Effector CD8-positive, alpha-beta T cell (primary cell): Measurements from ENCODE around the gene HECW1.

Experiments
- DNase-seq: peaks from one replicate; lab custom pipeline; 2025; lab: John Stamatoyannopoulos, UW

Gene HECW1

DNA sequence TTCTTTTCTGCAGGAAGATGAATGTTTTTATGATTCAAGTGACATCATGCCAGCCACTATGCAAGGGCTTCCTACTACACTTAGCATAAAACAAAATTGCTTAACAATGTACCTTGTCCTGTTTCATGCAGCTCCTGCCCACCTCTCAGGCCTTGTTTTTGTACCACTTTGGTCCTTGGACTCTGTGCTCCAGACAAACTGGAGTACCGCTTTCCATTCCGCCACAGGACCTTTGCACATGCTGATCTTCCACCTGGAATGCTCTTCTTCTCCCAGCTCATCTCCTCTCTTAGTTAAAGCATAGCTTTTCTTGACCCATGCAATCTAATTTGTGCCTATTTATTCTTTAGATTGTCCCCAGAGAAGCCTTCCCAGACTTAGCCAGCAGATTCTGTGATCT is 393.0 kb downstream of the HECW1 start:
- DNase-seq, result no peak

DNA sequence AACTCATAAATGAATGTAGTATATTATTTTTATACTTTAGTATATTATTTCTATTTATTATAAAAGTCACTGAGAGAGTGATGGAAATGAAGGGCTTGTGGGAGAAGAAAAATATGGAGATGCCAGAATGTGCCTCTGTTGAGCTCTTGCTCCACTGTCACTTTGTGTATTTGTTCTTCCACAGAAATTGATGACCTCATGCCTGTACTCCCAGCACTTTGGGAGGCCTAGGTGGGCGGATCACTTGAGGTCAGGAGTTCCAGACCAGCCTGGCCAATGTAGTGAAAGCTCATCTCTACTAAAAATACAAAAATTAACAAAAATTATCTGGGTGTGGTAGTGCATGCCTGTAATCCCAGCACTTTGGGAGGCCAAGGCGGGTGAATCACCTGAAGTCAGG is 394.0 kb downstream of the HECW1 start:
- DNase-seq, result no peak

DNA sequence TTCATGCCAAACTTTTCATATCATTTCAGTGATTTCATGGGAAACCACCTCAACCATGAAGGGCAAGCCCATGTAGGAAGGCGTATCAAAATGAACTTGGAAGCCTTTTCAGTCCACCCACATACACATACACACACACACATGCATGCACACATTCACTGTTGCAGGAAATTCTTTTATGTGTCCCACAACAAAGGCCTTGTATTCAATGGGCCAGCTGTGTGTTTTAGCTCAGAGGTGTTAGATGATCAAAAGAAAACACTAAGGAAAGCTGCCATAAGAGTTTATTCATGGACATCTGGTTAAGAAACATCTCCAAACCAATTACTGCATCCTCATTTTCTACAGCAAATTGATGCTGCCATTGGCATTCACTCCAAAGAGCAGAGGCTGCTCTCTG is 396.0 kb downstream of the HECW1 start:
- DNase-seq, result no peak

DNA sequence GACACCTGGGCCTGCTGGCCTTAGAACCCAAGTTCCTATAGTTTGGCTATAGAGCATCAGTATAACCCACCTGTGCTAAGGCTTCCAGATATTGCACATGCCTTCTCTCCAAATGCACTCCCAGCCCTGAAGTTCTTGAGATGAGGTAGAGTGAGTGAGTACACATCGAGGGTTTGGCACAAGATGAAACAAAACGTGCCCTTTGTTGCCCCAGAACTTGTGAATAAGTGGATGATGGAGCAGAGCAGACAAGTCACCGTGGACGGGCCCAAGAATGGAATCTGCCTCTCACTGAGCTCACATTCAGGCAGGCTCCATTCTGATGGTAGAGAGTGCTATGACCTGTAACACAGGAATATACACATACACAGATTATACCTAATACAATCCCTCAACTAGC is 397.5 kb downstream of the HECW1 start:
- no peak for DNase-seq

DNA sequence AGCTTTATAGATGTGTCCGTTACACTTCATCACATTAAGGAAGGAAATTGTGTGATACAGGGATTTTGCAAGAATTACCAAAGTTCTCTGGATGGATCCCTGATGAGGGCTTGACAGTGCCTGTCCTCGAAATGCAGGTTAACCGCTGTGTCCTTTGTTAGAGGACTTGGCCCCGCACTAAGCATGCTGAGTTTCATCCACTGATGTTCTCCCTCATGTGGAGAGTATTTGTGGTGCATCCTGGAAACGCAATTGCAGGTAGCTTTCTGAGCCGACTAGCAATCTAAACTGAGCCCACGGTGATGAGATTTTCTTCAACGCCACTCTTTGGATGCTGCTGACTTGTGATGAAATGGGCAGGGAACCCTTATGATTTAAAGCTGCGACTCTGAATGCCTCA is 398.6 kb downstream of the HECW1 start:
- DNase-seq, result no peak

DNA sequence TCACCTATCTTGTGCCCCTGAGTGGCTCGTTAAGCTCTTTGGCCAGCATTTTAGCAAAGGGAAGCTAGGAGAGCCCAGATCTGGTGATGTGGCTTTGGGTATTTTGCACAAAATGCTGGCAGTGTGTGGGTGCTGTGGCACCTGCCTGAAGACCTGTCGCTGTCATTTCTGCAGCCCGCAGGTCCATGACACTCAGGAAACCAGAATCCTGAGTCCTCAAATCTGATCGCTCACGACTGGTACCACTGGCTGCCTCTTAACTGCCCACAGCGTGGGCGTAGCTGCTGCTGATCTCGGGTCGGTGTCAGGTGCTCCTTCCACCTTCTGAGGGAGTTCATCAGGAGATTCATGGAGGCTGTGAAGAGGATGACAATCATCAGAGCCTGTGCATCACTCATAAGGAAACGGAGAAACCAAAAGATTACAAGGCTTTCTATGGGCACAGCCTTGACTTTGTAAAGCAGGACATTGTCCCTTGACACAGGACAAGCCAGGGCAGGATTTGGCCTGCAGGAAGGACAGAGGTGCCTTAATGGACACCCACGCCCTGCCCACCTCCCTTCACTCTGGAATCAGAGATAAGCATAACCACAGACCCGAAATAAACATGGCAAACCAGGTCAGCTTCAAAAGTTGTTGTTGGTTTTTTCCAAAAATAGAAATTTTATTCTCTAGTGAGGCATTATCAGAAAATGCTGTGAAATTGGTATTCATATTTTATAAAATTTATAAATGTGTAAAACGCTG is 399.5 kb downstream of the HECW1 start:
- DNase-seq, result no peak

DNA sequence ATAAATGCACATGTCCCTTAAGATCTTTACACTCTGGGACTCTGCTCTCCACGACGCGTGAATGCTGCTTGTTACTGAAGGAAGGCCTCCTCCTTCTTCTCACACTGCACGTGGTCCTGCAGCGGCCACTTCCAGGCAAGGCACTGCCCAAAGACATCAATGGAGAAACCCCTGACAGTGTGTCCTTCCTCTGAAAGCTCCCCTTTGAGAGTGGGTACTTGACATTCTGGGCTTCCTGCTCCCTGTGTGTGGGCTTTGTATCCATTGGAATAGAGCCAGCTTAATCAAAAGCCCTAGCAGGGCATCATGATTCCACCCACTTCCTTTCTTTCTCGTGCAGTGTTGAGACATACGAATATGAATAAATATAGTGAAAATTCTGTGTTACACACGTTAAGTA is 400.8 kb downstream of the HECW1 start:
- DNase-seq, result no peak

DNA sequence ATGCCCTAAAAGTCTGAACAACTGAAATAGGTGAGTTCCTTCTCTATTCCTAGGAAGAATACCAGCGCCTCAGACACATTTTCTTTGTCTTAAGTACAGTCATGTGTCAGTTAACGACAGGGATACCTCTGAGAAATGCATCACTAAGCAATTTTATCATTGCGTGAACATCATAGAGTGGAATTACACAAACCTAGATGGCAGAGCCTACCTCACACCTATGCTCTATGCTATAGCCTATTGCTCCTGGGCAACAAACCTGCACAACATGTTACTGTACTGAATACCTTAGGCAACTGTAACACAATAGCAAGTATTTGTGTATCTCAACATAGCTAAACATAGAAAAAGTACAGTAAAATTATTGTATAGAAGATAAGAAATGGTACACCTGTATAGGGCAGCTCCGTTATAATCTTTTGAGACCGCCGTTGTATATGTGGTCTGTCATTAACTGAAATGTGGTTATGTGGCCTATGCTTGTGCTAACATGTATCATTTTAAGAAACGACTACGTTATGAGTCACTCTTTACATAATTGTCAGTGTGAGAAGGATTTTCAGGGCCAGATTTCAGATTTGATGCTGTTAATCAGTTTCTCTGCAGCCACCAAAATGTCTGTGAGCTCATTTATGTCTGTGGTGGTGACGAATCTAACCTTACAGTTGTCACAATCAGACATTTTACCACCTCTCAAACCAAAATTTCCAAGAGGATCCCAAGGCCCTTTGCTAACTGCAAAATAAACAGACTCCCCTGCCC is 404.3 kb downstream of the HECW1 start:
- no peak for DNase-seq

DNA sequence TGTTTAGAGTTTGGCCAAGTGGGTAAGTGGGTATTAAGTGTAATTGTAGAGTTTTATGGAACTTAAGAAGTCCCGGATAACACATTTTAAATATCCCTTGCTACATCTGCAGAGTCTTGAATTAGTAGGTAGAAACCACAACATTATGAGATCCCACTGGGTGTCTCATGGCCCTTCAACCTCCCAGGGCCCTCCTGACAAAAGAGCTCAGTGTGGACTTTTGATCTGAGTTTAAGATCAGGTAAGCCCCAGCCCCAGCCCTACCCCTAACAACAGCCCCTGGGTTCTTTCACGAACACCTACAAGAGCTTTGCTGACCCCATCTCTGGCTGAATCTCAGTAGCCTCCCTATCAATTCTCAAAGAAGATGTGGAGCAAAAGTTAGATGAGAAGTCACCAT is 405.0 kb downstream of the HECW1 start:
- no peak for DNase-seq

DNA sequence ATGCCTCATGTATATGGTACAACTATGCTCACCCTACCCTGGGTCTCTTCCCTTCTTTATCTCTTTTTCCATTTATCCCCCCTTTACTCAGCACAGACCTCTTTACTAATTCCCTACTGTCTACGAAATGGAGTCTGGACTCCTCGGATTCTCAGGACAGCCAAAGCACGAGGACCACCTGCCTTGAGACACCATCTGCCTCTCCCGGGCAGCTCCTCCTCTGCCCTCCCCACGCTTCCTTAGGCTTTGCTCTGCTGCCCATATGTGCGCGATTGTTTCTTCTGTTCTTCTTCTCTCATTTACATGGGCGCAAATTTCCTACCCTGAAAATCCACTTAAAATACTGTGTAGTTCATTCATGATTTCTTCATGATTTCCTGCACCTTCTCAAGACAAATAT is 407.8 kb downstream of the HECW1 start:
- no peak for DNase-seq

DNA sequence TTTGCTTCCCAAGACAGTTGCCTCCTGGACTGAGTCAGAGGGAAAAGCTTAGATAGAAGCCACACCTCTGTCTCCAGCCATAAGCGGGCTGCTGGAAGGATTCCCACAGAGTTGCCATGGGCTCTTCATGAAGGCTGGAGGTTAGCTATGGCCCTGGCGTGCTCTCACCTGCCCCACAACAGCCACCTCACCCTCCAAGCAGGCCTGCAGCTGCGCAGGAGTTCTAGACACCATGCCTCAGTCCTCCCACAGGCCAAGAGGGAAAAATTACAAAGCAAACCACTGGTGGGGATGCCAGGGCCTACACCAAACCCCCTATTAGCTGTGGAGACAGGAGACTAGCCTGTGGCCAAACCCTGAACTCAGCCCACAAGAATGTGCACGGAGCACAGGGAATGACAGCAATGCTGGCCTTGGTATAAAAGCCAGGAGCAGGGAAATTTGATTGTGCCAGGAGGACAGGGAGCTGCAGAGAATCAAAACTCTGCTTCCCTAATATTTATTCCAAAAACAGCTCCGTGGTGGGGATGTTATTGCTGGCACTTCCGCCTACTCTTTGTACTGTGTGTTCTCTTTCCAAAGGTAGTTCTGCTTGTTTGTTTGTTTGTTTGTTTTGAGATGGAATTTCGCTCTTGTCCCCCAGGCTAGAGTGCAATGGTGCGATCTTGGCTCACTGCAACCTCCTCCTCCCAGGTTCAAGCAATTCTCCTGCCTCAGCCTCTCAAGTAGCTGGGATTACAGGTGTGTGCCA is 410.1 kb downstream of the HECW1 start:
- DNase-seq, result no peak

DNA sequence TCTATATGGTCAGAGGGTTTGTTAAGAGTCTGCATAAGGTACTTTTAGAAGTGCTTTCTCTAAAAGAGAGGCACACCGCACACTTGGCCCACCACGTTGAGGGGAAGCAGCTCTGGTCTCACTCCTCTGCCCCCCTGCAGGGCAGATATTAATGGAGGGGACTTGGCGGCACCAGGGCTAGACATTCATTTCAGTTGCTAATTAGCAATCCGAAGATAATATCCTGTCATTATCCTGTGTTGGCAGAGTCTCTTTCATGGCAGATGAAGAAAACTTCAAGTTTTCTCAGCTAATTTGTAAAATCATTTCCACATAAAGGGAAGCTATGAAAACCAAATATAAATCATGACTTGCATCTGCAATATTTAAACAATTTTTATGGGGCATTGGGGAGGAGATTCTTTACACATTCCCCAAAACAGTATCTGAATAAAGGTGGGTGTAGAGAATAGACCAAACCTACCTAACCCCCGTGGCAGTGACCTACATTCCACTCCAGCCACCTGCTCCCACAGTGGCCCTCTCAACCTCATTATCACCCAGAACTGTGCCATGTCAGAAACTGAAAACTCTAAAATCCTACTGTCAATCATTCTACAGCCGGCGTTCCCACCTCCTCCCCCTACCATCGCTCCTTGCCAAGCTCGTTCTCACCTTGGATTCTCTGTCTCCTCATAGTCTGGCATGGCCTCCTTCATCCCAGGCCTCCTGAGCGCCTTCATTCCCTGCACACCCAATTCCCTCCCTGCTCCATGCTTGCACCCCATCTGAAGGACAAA is 416.3 kb downstream of the HECW1 start:
- no peak for DNase-seq

DNA sequence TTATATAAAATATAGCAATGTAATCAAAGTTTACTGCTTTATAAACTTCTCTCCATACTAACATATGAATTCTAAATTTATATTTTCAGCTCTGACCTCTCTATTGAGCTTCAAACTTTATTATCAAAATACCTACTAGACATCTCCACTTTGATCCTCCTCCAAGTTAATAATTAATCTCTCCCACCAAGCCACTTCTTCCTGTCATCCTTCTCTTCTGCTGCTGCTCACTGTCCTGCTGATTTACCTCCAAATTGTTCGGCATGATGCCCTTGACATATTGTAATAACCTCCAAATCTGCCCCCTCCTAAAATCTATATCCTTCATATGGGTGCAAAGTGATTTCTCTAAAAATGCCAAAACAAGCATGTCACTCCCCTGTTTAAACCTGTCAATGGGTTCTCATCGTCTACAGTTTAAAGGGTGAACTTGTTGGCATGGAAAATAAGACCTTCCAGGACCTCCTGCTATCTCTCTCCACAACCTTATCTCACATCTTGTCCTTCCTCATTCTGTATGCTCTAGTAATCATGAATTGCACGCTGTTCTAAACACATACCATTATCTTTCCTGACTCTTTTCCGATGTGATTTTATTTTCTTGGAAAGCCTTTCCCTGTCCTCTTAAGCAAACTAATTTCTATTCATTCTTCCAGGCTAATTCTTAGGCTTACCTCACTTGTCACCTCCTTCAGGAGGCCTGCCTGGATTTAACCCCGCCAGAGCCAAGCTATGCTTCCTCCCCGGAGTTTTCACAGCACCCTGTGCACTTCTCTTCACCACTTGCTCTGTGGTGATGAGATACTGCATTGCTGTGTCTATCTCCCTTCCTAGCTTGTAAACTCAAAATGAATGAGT is 418.3 kb downstream of the HECW1 start:
- DNase-seq, result no peak

DNA sequence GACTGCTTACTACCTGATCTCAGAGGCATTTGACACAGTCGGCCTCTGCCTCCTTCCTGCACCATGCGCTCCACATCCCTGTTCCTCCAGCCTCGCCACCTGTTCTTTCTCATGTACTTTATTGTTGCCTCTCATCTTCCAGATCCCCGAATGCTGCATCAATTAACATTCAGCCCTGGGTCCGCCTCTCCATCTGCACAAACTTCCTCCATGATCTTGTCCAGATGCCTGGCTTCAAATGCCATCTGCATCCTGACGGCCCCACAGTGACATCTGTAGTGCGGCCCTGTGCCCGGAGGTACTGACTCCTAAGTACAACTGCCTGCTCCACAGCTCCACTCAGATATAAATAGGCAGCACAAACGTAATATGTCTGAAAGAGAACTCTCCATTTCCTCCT is 419.3 kb downstream of the HECW1 start:
- DNase-seq, result no peak

DNA sequence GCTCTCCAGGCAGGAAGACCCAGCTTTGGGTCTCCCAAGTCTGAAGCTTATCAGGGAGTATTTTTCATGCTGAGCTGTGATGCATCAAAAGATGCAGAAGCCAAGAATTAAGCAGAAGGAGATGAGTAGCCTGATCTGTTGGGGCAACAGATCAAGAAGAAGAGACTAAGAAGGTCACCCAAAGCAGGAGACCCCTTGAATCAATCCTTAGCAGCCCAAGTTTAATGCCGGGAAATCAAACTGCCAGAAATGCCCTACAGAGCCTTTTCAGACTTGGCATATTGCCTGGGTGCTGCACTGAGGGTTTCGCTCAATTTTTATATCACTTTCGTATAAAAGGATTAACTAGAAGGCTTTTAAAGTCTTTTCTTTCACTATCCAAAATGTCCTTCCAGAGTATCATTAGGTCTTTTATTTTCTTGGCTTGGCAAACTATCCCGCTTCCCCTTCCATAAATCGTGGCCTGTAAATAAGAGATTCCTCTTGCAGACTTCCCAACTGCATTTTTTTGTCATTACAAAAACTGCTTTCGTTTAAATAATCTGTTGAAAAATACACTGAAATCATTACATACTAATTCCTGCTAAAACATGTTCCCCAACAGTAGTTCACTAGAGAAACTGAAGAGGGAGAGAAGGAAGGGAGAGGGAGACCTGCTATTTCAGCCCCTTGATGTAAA is 421.5 kb downstream of the HECW1 start:
- DNase-seq, result no peak

DNA sequence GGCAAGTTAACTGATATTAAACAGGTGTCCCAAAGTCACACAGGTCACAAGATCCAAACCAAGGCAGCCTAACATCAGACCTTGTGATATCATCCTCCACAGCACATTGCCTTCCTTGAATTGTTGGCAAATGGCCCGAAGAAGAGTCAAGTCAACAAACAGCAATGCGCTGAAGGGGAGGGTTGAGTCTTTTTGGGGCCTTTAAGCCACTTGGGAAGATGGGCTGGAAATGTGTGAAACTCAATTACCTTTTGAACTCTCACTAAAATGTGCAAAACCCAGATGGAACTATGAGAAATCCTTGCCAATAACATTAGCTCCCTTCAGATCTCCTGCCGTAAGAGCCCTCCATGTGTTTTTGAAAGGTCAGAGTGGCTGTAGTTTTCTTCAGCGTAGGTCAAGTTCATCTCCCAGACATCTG is 422.6 kb downstream of the HECW1 start:
- no peak for DNase-seq

DNA sequence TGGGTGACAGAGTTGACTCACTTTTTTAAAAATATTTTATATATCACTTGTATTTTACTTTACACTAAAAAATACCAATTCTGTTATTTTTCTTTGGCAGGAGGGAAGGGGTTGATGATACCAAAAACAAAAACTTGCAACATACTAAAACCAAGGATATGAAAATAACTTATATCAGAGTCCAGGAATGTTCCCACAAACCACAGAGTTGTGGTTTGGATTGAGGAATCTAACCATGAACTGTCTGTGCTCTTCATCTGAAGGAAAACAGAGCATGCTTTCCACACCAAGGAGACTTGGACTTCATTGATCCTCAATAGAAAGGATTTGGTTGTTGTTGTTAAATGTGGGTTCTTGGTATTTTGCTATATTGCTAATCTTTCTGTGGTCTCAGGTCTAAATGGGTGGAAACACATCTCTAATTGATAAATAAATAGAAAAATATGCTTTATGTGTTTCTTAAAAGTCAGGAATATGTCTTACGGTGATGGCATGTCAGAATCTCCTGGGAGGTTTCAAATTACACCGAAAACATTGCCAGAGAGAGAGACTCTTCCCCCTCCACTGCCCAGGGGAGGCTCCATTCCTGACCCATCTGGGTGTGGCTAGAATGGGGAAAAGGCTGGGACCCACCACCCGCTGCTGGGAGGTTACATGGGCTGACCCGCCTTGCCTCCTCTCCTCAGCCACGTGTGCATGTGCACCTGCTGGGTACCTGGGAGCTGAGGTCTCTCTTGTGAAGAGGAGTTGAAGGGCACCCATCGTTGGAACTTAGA is 423.6 kb downstream of the HECW1 start:
- no peak for DNase-seq

DNA sequence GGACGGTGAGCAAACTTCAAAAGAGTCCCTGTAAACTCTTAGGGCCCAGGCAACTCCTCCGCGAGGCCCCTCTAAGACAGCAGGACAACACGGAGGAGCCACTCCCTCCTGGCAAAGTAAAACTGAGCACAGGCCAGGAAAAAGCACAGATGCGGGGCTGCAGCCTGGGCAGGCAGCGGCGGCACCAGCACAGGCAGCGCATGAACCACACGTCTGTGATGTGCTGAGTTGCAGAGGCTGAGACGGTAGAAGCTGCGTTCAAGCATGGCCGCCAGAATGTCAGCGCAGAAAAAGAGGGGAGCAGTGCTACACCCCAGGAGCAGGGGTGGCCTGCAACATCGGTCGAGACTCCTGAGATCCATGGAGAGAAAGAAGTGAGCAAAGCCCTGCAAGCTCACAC is 424.3 kb downstream of the HECW1 start:
- DNase-seq, result no peak

DNA sequence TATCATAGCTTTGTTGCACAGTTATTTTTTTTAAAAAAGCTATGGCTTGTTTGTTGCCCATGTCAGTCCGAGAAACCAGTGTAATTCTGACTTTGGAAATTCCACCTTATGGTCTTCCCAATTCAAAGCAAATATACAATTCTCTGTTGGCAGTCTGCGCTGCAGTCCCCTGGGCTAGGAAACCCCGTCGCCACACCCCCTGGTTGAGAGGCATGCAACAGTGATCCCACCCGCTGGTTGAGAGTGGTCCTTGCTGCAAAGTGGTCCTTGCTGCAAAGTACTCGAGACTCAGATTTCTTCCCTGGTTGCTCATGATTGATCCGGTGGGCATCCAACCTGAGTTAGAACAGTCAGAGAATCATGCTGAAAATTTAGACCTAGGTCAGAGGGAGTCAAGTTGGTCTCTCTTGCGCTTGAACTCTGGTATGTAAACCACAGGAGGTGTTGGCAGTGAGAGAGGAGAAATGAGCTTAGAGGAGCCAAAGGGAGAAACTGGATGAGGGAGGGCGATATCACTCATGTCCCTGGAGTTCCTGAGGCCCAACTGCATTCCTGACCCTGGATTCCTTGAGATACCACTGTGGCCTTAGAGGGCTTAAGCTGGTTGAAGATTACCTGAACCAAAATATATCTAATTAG is 425.4 kb downstream of the HECW1 start:
- no peak for DNase-seq
